GM12878 (cell line): ENCODE measurements around the gene MEF2C. TPM values are rescaled to one million over a fixed set of nuclear protein-coding genes. Genes with fewer than 3 reads are reported as not detected.

Source experiments
- ATAC-seq: fragments of 200-7000 bp; cut with Tn5 transposase; 3 replicates; pipeline ENCODE4 v1.9.1; 2020; ENCODE audit warnings: mild to moderate bottlenecking, moderate library complexity
- BruUV-seq: library from RNA; stranded (reverse); fragments of 400-500 nt; replicated peaks from 2 replicates; lab custom pipeline; 2021; lab: Mats Ljungman, UMichigan
- CTCF ChIA-PET: fragments of 300-600 bp; sonication (Branson Sonifier 250); formaldehyde crosslinking; extraction: SDS; loops from one replicate; lab custom pipeline; 2021; ENCODE audit warnings: inconsistent platforms; lab: Yijun Ruan, JAX
- POLR2A ChIA-PET: fragments of 350-600 bp; formaldehyde crosslinking; extraction: SDS; loops from one replicate; lab custom pipeline; 2021; ENCODE audit warnings: inconsistent platforms; lab: Charles Lee
- RAD21 ChIA-PET: fragments of 300-600 bp; sonication (Branson Sonifier 250); formaldehyde crosslinking; loops from one replicate; lab custom pipeline; 2023; ENCODE audit warnings: antibody characterized with exemption; ENCODE audit not compliant: unreplicated experiment; lab: Charles Lee
- SMC1A ChIA-PET: fragments of 300-600 bp; sonication (Branson Sonifier 250); formaldehyde crosslinking; loops from one replicate; lab custom pipeline; 2023; ENCODE audit not compliant: unreplicated experiment, uncharacterized antibody; lab: Charles Lee
- DNase-seq: peaks from one replicate; pipeline ENCODE4 v3.0.0-alpha.2; 2011; ENCODE audit warnings: low read depth, low spot score
- FAIRE-seq: peaks from 3 replicates; lab custom pipeline; 2011; peaks lifted over from hg19 to GRCh38; lab: Jason Lieb, UNC
- H2AFZ ChIP-seq: 2 replicates; pipeline ENCODE4 v1.6.0; 2011; ENCODE audit warnings: low read depth, low read length, control low read depth; ENCODE audit not compliant: control insufficient read depth
- H3K27ac ChIP-seq: 2 replicates; pipeline ENCODE4 v1.5.1; 2011; ENCODE audit warnings: control low read depth; ENCODE audit not compliant: control insufficient read depth, insufficient read depth
- H3K27me3 ChIP-seq, 2 experiments: replicated peaks in 1 of 2; 2 replicates each; pipeline versions ENCODE4 v1.6.0 to v1.6.1; 2011; ENCODE audit warnings: low read length in 1 of 2; ENCODE audit not compliant: control insufficient read depth in 2 of 2, insufficient read depth in 2 of 2
- H3K36me3 ChIP-seq, 2 experiments: 2 replicates each; pipeline ENCODE4 v1.5.1; 2011; ENCODE audit warnings: low read length in 1 of 2; ENCODE audit not compliant: control insufficient read depth in 2 of 2, insufficient read depth in 2 of 2
- H3K4me1 ChIP-seq: 2 replicates; pipeline ENCODE4 v1.6.1; 2011; ENCODE audit warnings: mild to moderate bottlenecking, low read length, moderate library complexity, mixed read lengths; ENCODE audit not compliant: control insufficient read depth, insufficient read depth
- H3K4me2 ChIP-seq: 2 replicates; pipeline ENCODE4 v1.6.0; 2011; ENCODE audit warnings: control low read depth; ENCODE audit not compliant: control insufficient read depth, insufficient read depth
- H3K4me3 ChIP-seq: fragments of 200-600 bp; sonication (generic); 2 replicates; pipeline ENCODE4 v1.5.1; 2016
- H3K79me2 ChIP-seq: 2 replicates; pipeline ENCODE4 v1.6.0; 2011; ENCODE audit warnings: low read length; ENCODE audit not compliant: control insufficient read depth, insufficient read depth
- H3K9ac ChIP-seq: 2 replicates; pipeline ENCODE4 v1.8.0; 2011; ENCODE audit warnings: low read length, control low read depth, mixed read lengths; ENCODE audit not compliant: control insufficient read depth, insufficient read depth
- H3K9me3 ChIP-seq: replicated peaks from 3 replicates; pipeline ENCODE4 v1.5.1; 2011; ENCODE audit warnings: mild to moderate bottlenecking, low read length; ENCODE audit not compliant: control insufficient read depth, insufficient read depth
- H4K20me1 ChIP-seq: 2 replicates; pipeline ENCODE4 v1.6.0; 2011; ENCODE audit not compliant: control insufficient read depth, insufficient read depth
- CBX3 ChIP-seq: fragments of 200-600 bp; sonication (generic); IDR thresholded peaks from 2 replicates; pipeline ENCODE4 v1.6.1; 2016; ENCODE audit warnings: low read depth, borderline replicate concordance
- CREB1 ChIP-seq: IDR thresholded peaks from 2 replicates; pipeline ENCODE4 v1.6.1; 2012; ENCODE audit warnings: low read depth, mild to moderate bottlenecking, inconsistent platforms
- DPF2 ChIP-seq: fragments of 450-650 bp; IDR thresholded peaks from 2 replicates; pipeline ENCODE4 v1.6.1; 2017; ENCODE audit warnings: mild to moderate bottlenecking
- EED ChIP-seq: sonication (generic); IDR thresholded peaks from 2 replicates; pipeline ENCODE4 v1.6.1; 2016; ENCODE audit warnings: antibody characterized with exemption, low read depth
- ETV6 ChIP-seq, 2 experiments: fragments of 450-650 bp in 1 of 2; IDR thresholded peaks in 1 of 2; conservative IDR thresholded peaks in 1 of 2; 2 replicates each; pipeline ENCODE4 v1.6.1; 2014; ENCODE audit warnings: antibody characterized with exemption in 1 of 2, borderline replicate concordance in 1 of 2, low read depth in 1 of 2, mild to moderate bottlenecking in 1 of 2, moderate library complexity in 1 of 2
- FOS ChIP-seq: IDR thresholded peaks from 3 replicates; pipeline ENCODE4 v1.6.1; 2011; ENCODE audit warnings: borderline replicate concordance; ENCODE audit not compliant: insufficient read length; ENCODE audit errors: extremely low read depth
- GABPA ChIP-seq: IDR thresholded peaks from 2 replicates; pipeline ENCODE4 v1.6.1; 2014; ENCODE audit warnings: antibody characterized with exemption, low read depth, mild to moderate bottlenecking, inconsistent platforms
- IKZF2 ChIP-seq, 2 experiments: fragments of 450-650 bp; IDR thresholded peaks; 2 replicates each; pipeline ENCODE4 v1.6.1; 2017; ENCODE audit warnings: mild to moderate bottlenecking in 2 of 2, moderate library complexity in 2 of 2
- MYB ChIP-seq: fragments of 150-350 bp; IDR thresholded peaks from 2 replicates; pipeline ENCODE4 v1.6.1; 2014; ENCODE audit warnings: mild to moderate bottlenecking, low read depth, low read length, borderline replicate concordance
- NR2F1 ChIP-seq: fragments of 450-650 bp; conservative IDR thresholded peaks from 2 replicates; pipeline ENCODE4 v1.6.1; 2017; ENCODE audit warnings: mild to moderate bottlenecking
- POLR2AphosphoS5 ChIP-seq: IDR thresholded peaks from 2 replicates; pipeline ENCODE4 v1.6.1; 2011; ENCODE audit warnings: mild to moderate bottlenecking, low read length, inconsistent platforms
- POU2F2 ChIP-seq: IDR thresholded peaks from 3 replicates; pipeline ENCODE4 v1.6.1; 2011; ENCODE audit warnings: low read depth, mild to moderate bottlenecking, low read length, borderline replicate concordance
- RAD51 ChIP-seq: fragments of 450-650 bp; IDR thresholded peaks from 2 replicates; pipeline ENCODE4 v1.6.1; 2016; ENCODE audit warnings: moderate library complexity, mild to moderate bottlenecking, inconsistent platforms
- RBBP5 ChIP-seq: fragments of 200-600 bp; sonication (generic); conservative IDR thresholded peaks from 2 replicates; pipeline ENCODE4 v1.6.1; 2016
- RUNX3 ChIP-seq: IDR thresholded peaks from 2 replicates; pipeline ENCODE4 v1.6.1; 2012; ENCODE audit warnings: low read length, inconsistent platforms
- SP1 ChIP-seq: IDR thresholded peaks from one replicate; pipeline ENCODE4 v1.6.1; 2011; ENCODE audit warnings: low read depth, low read length
- SREBF1 ChIP-seq: IDR thresholded peaks from 2 replicates; pipeline ENCODE4 v1.6.1; 2012; ENCODE audit warnings: mild to moderate bottlenecking, low read length
- TBL1XR1 ChIP-seq: IDR thresholded peaks from 2 replicates; pipeline ENCODE4 v1.6.1; 2012; ENCODE audit warnings: low read depth, low read length, improper control_type of control experiment
- WGBS: methylation state at CpG from one replicate; pipeline ENCODE4 v1.1.6; 2016; ENCODE audit warnings: low lambda C conversion rate; ENCODE audit not compliant: insufficient replicate concordance, insufficient coverage; ENCODE audit errors: missing lambda C conversion rate; 5-methylcytosine and 5-hydroxymethylcytosine counted together
- in situ Hi-C: fragments of 300-500 bp; cut with MboI; formaldehyde crosslinking; loops from 9 replicates; pipeline ENCODE4 v1.14.3; 2018; ENCODE audit warnings: mixed read lengths
- intact Hi-C: fragments of 100-400 bp; cut with micrococcal nuclease; formaldehyde crosslinking; loops from one replicate; pipeline ENCODE4 v1.14.2; 2022; ENCODE audit not compliant: unreplicated experiment
- polyA plus RNA-seq, 11 experiments: library from polyadenylated mRNA; depleted of rRNA in 4 of 11; unstranded in 6 of 11; stranded (reverse) in 5 of 11; fragments of >200 nt; fragmentation: Nextera tagmentation in 4 of 11; fragmentation: Illumina TruSeq in 1 of 11; extraction: Ambion mirVana in 4 of 11; extraction: Trizol in 1 of 11; gene quantifications; 1 replicate in 1 of 11; 2 replicates in 10 of 11; pipeline versions ENCODE4 v1.2.1 to v1.2.3, GENCODE V29; 2011 to 2016; ENCODE audit warnings: inconsistent platforms in 2 of 11, missing spikeins in 2 of 11, low read depth in 1 of 11
- total RNA-seq, 4 experiments: library from RNA; depleted of rRNA in 3 of 4; stranded (reverse); fragments of >200 nt in 3 of 4; fragmentation: Illumina TruSeq in 1 of 4; extraction: Trizol in 1 of 4; gene quantifications; 2 replicates each; pipeline versions ENCODE4 v1.2.1 to v1.2.3, GENCODE V29; 2013 to 2021
- TF ChIP-seq, protein P1 (sequence below): fragments of 450-650 bp; formaldehyde crosslinking; IDR thresholded peaks from 2 replicates; pipeline ENCODE4 v1.5.0; 2022; ENCODE audit warnings: mild to moderate bottlenecking, missing genetic modification characterization
- TF ChIP-seq, protein P2 (sequence below): IDR thresholded peaks from 2 replicates; pipeline ENCODE4 v1.6.1; 2011; ENCODE audit warnings: borderline replicate concordance, low read depth, mild to moderate bottlenecking, moderate library complexity, mixed read lengths, low read length; ENCODE audit not compliant: insufficient read depth; ENCODE audit errors: extremely low read length

Gene MEF2C
- total and polyA plus RNA-seq, 10 of the 15 experiments (the other 5 are each of a cell fraction or from before 2014, with no cell fraction given): 104 to 225 (median 180) TPM

DNA sequence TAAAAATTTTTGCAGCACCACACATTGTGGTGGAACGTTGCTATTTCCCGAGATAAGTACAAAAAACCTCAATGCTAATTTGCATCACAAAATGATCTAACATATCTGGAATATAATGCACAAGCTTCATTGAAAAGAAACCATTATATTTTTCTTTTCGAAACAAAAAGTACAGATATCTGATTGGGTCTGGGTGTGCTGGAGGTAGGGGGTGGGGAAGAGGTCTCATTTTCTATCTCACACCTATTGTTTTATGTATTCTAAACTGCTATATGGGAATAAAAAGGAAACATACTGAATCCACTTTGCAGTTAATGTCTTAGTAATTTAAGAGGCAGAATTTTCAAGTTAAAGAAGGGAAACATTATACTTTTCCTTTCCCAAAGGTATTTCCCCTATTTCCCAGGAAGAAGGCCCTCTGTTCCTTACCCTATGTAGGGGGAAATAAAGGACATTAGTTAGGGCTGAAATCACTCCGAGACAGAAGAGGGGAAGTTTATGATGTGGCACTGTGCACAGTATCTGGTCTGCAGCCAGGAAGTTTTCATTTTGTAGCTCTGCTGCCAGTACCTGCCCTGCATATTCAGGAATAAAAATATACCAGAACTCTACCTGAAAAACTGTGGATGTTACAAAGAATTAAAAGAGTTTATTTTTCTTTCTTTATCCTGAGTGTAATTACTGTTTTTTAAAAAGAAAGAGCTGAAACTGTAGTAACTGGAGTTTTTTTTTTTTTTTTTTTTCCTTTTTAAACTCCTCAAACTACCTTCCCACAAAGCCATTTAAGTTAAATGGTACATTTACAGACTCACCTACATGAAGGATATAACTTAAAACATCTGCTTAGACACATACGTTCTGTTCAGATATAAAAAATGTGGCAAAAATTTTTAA, 7.4 kb downstream of the MEF2C start:
- H3K4me2 ChIP-seq: peak overlapping the region; percentile 80
- ChIA-PET SMC1A (interaction anchor here (0.6 to 2.9 kb wide), 37 partner anchors 9 to 855 kb away, joined by 3 to 32 read pairs (median 4); no protein-coding TSS in a partner anchor), CTCF (interaction anchor here (0.6 to 2.9 kb wide), 14 partner anchors 22 to 1286 kb away, joined by 3 to 18 read pairs (median 3); no protein-coding TSS in a partner anchor), POLR2A (interaction anchor here (0.6 to 1.5 kb wide), 15 partner anchors 11 to 1977 kb away, joined by 3 to 6 read pairs (median 4); no protein-coding TSS in a partner anchor), RAD21 (interaction anchor here (0.6 to 2.8 kb wide), 16 partner anchors 10 to 474 kb away, joined by 3 to 28 read pairs (median 6); no protein-coding TSS in a partner anchor)
- H3K79me2 ChIP-seq: peaks cover 99% of the 10 kb centered on the region
- no peaks in the 10 kb centered on the region for H3K27me3 ChIP-seq
- in situ Hi-C loops (no loop called here), intact Hi-C loops (loop anchor here (5.0 kb wide), 2 partner anchors 857 to 1392 kb away; no protein-coding TSS in a partner anchor)
- no peaks in the 10 kb centered on the region for H4K20me1 ChIP-seq
- no peaks in the 10 kb centered on the region for H3K4me1 ChIP-seq
- DNase-seq (no peak), FAIRE-seq (no peak), ATAC-seq (peak; percentile 65)
- H3K9me3 ChIP-seq: peaks cover 22% of the 10 kb centered on the region
- no TSS peak for BruUV-seq
- WGBS: 0% methylated on average over 5 of the region's 5 CpGs
- peaks cover 0 to 11% of the 10 kb centered on the region in 2 experiments; a peak in 1 of 4 replicates for H3K36me3 ChIP-seq
- H3K9ac ChIP-seq: peak overlapping the region; percentile 57
- no peak overlapping the region for H2AFZ ChIP-seq
- peak overlapping the region; percentile 67 for H3K27ac ChIP-seq
- peak overlapping the region; percentile 65 for H3K4me3 ChIP-seq
- no peak for TF ChIP-seq DPF2
- no peak for TF ChIP-seq SREBF1
- no peak for TF ChIP-seq CBX3
- no peak for TF ChIP-seq SP1
- TF ChIP-seq RAD51: no peak
- TF ChIP-seq GABPA: 0 out of 2 replicates have a peak, but pooled peaks have one; percentile 32
- TF ChIP-seq MYB: no peak
- TF ChIP-seq TBL1XR1: no peak
- TF ChIP-seq RBBP5: no peak
- TF ChIP-seq POLR2AphosphoS5: peak; percentile 57; the same call in 1 of the 2 replicates
- TF ChIP-seq EED: peak; percentile 47; the same call in 1 of the 2 replicates
- TF ChIP-seq, protein P1, sequence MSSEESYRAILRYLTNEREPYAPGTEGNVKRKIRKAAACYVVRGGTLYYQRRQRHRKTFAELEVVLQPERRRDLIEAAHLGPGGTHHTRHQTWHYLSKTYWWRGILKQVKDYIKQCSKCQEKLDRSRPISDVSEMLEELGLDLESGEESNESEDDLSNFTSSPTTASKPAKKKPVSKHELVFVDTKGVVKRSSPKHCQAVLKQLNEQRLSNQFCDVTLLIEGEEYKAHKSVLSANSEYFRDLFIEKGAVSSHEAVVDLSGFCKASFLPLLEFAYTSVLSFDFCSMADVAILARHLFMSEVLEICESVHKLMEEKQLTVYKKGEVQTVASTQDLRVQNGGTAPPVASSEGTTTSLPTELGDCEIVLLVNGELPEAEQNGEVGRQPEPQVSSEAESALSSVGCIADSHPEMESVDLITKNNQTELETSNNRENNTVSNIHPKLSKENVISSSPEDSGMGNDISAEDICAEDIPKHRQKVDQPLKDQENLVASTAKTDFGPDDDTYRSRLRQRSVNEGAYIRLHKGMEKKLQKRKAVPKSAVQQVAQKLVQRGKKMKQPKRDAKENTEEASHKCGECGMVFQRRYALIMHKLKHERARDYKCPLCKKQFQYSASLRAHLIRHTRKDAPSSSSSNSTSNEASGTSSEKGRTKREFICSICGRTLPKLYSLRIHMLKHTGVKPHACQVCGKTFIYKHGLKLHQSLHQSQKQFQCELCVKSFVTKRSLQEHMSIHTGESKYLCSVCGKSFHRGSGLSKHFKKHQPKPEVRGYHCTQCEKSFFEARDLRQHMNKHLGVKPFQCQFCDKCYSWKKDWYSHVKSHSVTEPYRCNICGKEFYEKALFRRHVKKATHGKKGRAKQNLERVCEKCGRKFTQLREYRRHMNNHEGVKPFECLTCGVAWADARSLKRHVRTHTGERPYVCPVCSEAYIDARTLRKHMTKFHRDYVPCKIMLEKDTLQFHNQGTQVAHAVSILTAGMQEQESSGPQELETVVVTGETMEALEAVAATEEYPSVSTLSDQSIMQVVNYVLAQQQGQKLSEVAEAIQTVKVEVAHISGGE: 0 out of 2 replicates have a peak, but pooled peaks have one; percentile 45
- TF ChIP-seq CREB1: no peak
- TF ChIP-seq, protein P2, sequence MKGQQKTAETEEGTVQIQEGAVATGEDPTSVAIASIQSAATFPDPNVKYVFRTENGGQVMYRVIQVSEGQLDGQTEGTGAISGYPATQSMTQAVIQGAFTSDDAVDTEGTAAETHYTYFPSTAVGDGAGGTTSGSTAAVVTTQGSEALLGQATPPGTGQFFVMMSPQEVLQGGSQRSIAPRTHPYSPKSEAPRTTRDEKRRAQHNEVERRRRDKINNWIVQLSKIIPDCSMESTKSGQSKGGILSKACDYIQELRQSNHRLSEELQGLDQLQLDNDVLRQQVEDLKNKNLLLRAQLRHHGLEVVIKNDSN: no peak
- no peak for TF ChIP-seq NR2F1
- TF ChIP-seq RUNX3: no peak
- TF ChIP-seq IKZF2 (IDR thresholded peaks at IDR 0.05): peak; percentile 74 to 75
- TF ChIP-seq FOS: no peak
- TF ChIP-seq POU2F2: no peak
- TF ChIP-seq ETV6 (conservative IDR thresholded peaks at IDR 0.05 in 1 of 2, IDR thresholded peaks at IDR 0.05 in 1 of 2; ENCODE audit: borderline replicate concordance in 1 of 2, low read depth in 1 of 2): peak in 1 of 2 experiments; percentile 42; a peak in 1 of 4 replicates
